AG09309 (cell line): ENCODE measurements around the gene TSHZ1.
A peak's percentile ranks its signal among the peaks of the same experiment; 100 is the strongest.

Experiments
- DNase-seq: peaks from one replicate; pipeline ENCODE4 v3.0.0-alpha.2; 2010; ENCODE audit warnings: low read depth
- H3K4me3 ChIP-seq: 2 replicates; pipeline ENCODE4 v1.5.1; 2011; ENCODE audit warnings: mild to moderate bottlenecking, low read depth, low read length, moderate library complexity; ENCODE audit not compliant: control insufficient read depth
- CTCF ChIP-seq: IDR thresholded peaks from 2 replicates; pipeline ENCODE4 v1.5.1; 2011; ENCODE audit warnings: mild to moderate bottlenecking, low read depth, low read length, inconsistent platforms; ENCODE audit not compliant: insufficient read depth, control insufficient read depth; ENCODE audit errors: missing control alignments

Gene TSHZ1

GRCh38 chr18:75276818-75277609 lies 66.4 kb downstream of the TSHZ1 start:
- peak; percentile 51 for DNase-seq
- H3K4me3 ChIP-seq, result no peak overlapping the region
- no peak for TF ChIP-seq CTCF

GRCh38 chr18:75277610-75277928 lies 67.0 kb downstream of the TSHZ1 start:
- H3K4me3 ChIP-seq, result no peak overlapping the region
- no peak for DNase-seq
- no peak for TF ChIP-seq CTCF

- no peak overlapping the region for H3K4me3 ChIP-seq
- no peak for DNase-seq
- no peak for TF ChIP-seq CTCF
Measured at GRCh38 chr18:75279381-75279780, 68.8 kb downstream of the TSHZ1 start.

DNA sequence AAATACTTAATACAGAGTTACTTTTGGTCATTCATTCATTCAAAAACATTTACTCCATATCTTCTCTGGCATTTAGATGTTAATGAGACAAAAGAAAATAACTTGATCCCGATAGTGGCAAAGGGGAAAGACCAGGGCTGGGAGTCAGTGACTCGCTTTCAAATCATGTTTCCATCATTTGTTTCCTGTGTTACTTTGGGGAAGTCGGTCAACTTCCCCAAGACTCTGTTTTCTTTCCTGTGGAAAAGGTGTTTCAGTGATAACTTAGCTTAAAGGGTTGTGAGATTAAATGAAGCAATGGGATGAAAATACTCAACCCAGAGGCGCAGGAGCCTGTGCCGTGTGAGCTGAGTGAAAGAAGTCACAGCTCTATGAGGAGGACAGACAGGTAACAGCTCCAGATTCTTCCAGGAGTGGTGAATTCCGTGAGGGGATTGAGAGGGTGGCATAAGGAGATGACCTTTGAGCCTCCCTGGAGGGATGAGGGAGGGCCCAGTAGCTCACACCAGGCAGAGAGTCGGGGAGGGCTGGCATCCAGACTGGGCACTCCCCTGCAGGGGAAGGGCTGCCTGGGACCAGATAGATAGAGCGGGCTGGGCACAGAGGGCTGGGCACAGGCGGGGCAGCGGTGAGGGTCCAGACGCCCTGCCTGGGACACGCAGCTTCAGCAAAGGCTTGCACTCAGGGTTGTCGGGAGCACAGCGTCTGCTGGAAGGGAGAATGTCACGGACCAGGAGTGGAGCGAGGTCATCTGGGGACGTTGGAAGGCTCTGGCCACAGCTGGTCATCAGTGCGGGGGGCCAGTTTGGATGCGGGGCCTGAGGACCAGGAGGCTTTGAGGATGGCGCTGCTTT lies 70.1 kb downstream of the TSHZ1 start:
- TF ChIP-seq CTCF, result no peak
- DNase-seq, result no peak
- no peak overlapping the region for H3K4me3 ChIP-seq

DNA sequence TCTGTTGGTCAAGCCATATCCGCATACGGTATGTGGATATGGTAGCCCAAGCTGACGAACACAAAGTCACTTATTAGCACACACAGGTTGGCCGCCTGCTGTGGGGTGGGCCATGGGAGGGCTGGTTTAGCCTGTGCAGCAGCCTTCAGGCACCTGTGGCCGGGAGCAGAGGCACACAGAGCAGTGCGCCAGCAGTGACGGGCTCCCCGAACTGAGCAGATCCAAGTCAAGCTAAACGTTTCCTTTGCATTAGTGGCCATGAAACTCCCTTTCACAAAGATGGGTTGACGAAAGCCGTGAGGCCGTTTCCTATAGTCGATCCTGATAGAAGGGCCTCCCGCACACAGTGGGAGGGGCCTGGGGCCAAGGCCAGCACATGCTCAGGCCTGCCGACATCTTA lies 72.1 kb downstream of the TSHZ1 start:
- no peak overlapping the region for H3K4me3 ChIP-seq
- no peak for DNase-seq
- no peak for TF ChIP-seq CTCF

DNA sequence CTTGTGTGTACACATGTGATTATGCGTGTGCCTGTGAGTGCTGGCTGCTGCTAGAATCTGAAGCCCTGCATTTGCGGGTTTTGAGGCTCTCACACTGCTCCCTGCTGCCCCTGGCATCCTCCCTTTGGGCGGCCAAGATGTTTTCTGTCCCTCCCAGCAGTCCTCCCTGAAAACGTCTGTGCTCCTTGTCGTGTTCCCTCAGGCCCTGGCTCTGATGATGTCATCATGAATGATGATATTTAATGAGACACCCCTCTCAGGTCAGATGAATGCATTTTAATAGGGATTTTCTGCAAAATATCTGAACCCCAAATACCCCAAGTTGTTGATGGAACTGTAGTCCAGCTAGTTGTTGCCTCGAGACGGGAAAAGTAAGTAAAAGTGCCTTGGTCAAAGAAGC lies 73.1 kb downstream of the TSHZ1 start:
- DNase-seq, result no peak
- no peak for TF ChIP-seq CTCF
- no peak overlapping the region for H3K4me3 ChIP-seq
